GM18519 (cell line): ENCODE measurements around the gene SSBP3.
"Not testable (repeated sequence)": the region's sequence is repeated elsewhere in the genome, so short reads cannot be mapped to it uniquely, and the experiment has no call there.

Experiments used
- ATAC-seq: cut with Tn5 transposase; IDR thresholded peaks from one replicate; pipeline ENCODE4 v1.9.1; 2021; ENCODE audit warnings: mild to moderate bottlenecking, moderate library complexity; ENCODE audit not compliant: unreplicated experiment, low FRiP score

SSBP3 gene

GRCh38 chr1:54395281-54395934 lies 10.8 kb downstream of the SSBP3 start:
- ATAC-seq, result no peak

- ATAC-seq, result no peak
These were observed 12.1 kb downstream of the SSBP3 start for GRCh38 chr1:54394104-54394503.

GRCh38 chr1:54392401-54392800 lies 13.8 kb downstream of the SSBP3 start:
- ATAC-seq, result no peak

GRCh38 chr1:54391450-54392209 lies 14.6 kb downstream of the SSBP3 start:
- no peak for ATAC-seq

- ATAC-seq, result no peak
These were observed 15.5 kb downstream of the SSBP3 start for GRCh38 chr1:54390655-54391054.

GRCh38 chr1:54389608-54390007 lies 16.6 kb downstream of the SSBP3 start:
- ATAC-seq, result not testable (repeated sequence)

- ATAC-seq, result no peak
These were observed 18.8 kb downstream of the SSBP3 start for GRCh38 chr1:54387419-54387818.

- no peak for ATAC-seq
These were observed 20.5 kb downstream of the SSBP3 start for GRCh38 chr1:54385727-54386022.

- no peak for ATAC-seq
These were observed 21.1 kb downstream of the SSBP3 start for GRCh38 chr1:54384918-54385726.

GRCh38 chr1:54384471-54384870 lies 21.7 kb downstream of the SSBP3 start:
- no peak for ATAC-seq

- ATAC-seq, result no peak
These were observed 24.7 kb downstream of the SSBP3 start for GRCh38 chr1:54381524-54381923.

GRCh38 chr1:54380290-54380882 lies 25.8 kb downstream of the SSBP3 start:
- no peak for ATAC-seq

GRCh38 chr1:54379555-54380289 lies 26.5 kb downstream of the SSBP3 start:
- ATAC-seq, result no peak

- ATAC-seq, result no peak
These were observed 27.2 kb downstream of the SSBP3 start for GRCh38 chr1:54378874-54379554.

GRCh38 chr1:54378157-54378873 lies 27.9 kb downstream of the SSBP3 start:
- no peak for ATAC-seq

- ATAC-seq, result peak; percentile 8
These were observed 29.0 kb downstream of the SSBP3 start for GRCh38 chr1:54377040-54377691.

GRCh38 chr1:54376430-54377039 lies 29.7 kb downstream of the SSBP3 start:
- ATAC-seq, result peak; percentile 49

- ATAC-seq, result no peak
These were observed 30.3 kb downstream of the SSBP3 start for GRCh38 chr1:54375712-54376429.
